ENCODE measurements around the gene RASAL1.
A peak's percentile ranks its signal among the peaks of the same experiment; 100 is the strongest.

RASAL1 gene, protein sequence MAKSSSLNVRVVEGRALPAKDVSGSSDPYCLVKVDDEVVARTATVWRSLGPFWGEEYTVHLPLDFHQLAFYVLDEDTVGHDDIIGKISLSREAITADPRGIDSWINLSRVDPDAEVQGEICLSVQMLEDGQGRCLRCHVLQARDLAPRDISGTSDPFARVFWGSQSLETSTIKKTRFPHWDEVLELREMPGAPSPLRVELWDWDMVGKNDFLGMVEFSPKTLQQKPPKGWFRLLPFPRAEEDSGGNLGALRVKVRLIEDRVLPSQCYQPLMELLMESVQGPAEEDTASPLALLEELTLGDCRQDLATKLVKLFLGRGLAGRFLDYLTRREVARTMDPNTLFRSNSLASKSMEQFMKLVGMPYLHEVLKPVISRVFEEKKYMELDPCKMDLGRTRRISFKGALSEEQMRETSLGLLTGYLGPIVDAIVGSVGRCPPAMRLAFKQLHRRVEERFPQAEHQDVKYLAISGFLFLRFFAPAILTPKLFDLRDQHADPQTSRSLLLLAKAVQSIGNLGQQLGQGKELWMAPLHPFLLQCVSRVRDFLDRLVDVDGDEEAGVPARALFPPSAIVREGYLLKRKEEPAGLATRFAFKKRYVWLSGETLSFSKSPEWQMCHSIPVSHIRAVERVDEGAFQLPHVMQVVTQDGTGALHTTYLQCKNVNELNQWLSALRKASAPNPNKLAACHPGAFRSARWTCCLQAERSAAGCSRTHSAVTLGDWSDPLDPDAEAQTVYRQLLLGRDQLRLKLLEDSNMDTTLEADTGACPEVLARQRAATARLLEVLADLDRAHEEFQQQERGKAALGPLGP

DNA sequence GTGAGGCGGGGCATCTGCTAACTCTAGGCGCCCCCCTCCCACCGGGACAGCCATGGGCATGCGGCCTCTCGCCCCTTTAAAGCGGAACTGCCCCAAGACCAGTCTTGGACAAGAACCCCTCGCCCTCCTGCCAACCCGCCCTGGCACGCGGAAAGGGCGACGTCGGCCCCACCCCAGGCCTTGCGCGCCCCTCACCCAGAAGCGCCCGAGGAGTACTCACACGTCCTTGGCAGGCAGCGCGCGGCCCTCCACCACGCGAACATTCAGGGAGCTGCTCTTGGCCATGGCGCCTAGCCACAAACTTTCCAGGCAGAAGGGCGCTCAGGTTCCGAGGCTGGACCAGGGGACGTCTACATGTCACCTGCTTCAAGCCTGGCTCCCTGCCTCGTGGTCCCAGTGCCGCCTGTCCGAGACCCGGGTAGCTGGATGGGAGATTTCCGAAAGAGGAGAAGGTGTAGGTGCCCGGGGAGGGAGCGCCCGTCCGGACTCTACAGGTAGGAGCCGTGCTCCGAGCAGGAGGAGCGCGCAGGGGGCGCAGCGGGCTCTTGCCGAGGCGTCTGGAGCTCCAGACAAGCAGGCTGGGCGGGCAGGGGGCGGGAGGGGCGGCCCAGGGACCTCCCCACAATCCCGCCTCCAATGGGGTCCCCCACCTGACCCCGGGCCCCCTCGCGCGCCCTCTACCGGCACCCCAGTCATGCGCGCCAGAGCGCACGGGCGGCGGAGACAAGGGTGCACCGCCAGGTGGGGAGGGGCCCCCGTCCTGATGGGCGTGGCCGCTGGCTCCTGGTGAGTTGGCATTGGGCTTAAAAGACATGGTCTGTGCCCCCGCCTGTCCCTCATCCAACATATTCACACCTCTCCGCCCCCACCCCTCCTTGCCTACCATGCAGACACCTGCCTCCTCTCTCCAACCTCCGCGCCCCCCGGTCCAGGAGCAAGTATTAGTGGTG, at the start of gene RASAL1:
TSS of gene RASAL1 (minus strand) at position 584 of the 950 bp plus-strand sequence. CDS start at position 285, 299 bp downstream.
- DNase-seq, result peak; percentile 90

DNA sequence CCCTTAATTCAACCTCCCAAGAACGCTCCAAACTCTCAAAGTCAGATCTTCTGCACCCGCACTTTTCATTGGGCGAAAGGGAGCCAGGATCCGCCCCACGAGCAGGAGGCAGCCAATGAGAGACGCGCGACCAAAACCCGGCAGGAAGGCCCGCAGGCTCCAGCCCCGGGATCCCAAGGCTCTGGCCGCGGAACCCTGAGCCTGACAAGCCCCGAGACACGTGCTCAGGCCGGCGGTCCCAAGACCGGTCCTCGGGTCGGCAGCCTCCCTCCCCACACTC, 49.3 kb upstream of the RASAL1 start:
- peak; percentile 90 for DNase-seq

DNA sequence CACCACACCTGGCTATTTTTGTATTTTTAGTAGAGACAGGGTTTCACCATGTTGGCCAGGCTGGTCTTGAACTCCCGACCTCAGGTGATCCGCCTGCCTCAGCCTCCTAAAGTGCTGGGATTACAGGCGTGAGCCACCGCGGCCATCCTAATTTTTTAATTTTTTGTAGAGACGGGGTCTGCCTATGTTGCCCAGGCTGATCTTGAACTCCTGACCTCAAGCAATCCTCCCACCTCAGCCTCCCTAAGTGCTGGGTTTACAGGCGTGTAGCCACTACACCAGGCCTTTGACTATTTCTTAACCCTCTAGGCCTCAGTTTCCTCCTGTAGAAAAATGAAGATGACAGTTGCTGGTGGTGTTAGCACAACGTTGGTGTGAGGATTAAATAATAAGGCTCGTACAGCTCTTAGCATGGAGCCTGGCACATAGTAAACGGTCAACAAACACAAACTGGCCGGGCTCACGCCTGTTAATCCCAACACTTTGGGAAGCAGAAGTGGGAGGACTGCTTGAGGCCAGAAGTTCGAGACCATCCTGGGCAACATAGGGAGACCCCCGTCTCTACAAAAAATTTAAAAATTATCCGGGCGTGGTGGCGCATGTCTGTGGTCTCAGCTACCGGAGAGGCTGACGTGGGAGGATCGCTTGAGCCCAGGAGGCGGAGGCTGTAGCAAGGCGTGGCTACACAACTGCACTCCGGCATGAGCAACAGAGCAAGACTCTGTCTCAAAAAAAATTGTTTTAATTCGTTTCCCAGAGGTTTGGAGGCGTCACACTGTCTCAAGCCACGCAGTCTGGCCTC, 48.7 kb upstream of the RASAL1 start:
- no peak for DNase-seq

DNA sequence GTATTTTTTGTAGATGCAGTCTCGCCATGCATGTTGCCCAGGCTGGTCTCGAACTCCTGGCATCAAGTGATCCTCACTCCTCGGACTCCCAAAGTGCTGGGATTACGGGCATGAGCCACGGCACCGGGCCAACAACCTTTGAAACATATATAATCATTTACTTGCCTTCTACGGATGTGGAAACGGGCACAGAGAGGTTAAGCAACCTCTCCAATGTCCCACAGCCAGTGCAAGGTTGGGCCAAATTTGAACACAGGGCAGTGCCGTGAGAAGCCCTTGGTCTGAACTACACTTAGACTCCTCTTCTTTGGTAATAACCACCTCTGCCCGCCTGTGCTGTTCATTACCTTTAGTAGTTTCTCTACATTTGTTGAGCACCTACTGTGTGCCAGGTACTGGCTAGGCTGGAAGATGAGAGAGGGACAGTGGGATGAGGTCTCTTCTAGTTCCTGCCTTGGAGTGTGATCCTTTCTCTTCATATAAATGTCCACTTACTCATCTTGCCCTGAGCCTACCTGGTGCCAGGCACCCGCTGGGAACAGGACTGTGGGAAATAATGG, 47.5 kb upstream of the RASAL1 start:
- DNase-seq, result no peak

DNA sequence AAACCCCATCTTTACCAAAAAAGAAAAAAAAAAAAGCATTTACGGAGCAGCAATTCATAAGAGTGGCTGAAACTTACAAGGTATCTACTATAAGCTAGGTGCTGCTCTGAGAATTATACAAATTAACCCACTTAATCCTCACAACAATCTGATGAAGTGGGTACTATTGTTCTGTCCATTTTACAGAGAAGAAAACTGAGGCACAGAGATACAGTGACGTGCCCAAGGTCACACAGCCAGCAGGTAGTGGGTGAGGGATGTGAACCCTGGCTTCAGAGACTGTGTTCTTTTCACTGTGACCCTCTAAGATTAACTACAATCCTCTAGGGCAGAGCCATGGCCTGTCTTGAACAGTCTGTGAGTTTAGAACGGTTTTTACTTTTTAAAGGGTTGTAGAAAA, 46.4 kb upstream of the RASAL1 start:
- no peak for DNase-seq

DNA sequence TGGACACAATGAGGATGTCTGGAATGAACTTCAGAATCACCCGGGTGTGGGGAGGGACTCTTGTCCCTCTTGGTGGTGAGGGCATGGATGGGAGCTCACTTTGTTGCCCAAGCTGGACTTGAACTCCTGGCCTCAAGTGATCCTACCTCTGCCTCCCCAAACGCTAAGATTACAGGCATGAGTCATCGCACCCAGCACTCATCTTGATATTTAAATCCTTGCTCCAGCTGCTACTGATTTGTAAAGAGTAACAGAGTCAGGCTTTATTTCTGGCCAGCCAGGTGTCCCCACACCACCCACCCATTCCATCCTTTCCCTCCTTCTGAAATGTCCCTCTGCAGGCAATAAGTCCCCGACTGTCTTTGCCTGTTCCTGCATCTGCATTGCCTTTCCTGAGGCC, 44.8 kb upstream of the RASAL1 start:
- DNase-seq, result no peak

DNA sequence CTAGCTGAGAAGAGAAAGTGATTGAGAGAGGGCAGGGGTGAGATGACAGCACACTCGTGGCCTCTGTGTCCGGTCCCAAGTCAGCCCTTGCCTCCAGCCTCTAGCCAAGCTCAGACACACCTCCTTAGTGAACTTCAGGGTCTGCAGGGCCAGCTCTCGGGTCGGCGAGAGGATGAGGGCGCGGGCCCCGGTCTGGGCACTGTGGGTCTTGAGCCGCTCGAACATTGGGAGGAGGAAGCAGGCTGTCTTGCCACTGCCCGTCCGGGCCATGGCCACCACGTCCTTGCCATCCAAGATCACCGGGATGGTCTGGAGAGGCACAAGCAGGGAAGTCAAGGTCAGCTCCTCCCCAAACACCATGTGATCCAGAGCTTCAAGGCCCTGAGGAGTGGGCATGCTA, 43.5 kb upstream of the RASAL1 start:
- no peak for DNase-seq

DNA sequence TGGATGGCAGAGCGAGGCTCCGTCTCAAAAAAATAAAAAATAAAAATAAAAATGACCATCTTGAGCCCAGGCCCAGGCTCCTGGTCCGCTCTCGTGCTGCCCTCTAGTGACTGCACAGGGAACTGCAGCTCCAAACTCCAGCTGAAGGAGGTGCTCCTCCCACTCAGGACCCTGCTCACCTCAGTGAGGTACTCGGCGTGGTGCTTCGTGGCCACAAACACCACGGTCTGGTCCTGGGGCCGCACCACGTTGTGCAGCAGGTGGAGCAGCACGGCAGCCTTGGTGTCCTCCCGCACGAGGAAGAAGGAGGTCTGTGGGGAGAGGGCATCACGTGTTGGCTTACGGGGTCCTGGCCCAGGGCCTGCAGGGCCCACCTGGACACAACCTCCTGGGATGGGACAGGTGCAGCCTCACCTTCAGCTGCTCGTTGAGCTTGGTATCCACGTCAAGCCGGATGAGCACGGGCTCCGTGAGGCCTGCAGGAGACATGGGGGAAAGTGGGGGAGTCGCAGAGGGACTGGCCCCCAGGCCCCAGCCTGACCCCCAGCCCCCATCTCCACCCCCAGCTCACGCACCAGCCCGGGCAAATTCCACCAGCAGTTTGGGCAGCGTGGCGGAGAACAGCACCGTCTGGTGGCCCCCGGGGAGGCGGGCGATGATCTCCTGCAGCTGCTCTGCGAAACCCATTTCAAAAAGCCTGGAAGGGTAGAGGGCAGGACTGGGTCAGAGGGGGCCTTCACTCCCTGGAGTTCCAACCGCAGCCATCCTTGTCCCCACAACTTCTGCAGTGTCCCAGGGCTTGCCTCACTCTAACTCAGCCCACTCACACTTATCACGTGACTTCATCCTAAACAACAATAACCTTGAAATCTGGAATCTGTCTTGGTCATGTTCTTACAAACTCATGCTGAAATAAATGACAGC, 39.2 kb upstream of the RASAL1 start:
- DNase-seq, result peak; percentile 81

DNA sequence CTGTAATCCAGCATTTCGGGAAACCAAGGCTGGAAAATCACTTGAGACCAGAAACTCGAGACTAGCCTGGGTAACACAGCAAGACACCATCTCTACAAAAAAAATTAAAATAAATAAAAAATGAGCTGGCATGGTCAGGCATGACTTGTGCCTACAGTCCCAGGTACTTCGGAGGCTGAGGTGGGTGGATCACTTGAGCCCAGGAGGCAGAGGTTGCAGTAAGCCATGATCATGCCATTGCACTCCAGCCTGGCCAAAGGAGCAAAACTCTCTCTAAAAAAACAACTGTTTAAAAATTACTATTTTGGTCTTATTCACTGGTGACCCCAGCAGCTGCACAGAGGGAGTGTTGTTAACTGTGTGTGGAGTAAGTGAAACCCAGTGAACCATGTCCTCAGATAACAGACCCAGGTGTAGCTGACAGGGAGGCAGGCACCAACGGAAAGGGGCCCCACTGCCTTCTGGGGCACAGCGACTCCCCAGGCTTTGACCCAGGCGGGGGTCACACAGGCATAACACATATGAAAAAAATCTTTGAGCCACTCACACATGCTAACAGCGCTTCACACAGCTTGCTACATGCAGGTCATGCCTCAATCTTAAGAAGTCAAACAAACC, 37.6 kb upstream of the RASAL1 start:
- no peak for DNase-seq

DNA sequence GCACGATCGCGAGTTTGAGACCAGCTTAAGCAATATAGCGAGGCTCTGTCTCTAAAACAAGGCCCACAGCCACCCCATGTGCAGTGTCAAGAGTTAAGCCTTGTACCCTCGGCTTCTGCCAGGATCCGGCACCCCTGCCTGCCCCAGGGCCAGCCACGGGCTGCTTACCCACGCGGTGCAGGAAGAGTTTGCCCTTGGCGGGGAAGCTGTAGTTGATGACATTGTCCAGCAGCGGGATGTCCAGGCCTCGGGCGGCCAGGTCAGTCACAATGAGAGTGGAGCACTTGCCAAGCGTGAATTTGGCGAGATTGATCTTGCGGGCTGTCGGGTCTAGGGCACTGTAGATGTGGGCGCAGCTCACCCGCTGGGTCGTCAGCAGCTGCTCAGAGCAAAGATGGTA, 36.6 kb upstream of the RASAL1 start:
- DNase-seq, result no peak

DNA sequence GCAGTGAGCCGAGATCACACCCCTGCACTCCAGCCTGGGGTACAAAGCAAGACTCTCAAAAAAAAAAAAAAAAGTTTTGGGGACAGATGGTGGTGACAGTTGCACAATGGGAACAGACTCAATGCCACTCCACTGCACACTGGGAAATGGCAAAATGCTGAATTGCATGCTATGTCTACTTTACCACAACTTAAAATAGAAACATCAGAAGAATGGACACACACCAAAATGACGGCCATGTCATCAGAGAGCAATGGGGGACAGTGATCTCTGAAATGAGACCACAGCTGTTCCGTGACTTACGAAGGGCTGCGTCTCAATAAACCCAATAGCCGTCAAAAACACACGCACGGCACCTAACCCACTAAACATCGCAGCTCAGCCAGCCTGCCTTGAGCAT, 36.0 kb upstream of the RASAL1 start:
- no peak for DNase-seq

DNA sequence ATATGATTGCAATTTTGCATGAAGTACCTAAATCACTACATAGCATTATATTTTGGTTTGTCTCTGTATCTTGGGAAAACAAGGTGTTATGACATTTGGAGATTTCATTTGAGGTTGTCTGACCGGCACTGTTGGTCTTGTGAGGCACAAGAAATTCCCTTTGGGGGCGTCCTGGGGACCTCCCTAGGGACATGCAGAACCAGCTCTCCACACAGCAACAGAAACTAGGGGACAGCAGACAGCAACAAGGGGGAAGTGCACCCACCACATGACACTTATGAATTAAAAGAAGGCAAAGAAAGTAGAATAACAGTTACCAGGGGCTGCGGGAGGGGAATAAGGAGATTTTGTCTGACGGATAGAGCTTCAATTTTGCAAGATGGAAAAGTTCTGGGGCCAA, 35.4 kb upstream of the RASAL1 start:
- no peak for DNase-seq

DNA sequence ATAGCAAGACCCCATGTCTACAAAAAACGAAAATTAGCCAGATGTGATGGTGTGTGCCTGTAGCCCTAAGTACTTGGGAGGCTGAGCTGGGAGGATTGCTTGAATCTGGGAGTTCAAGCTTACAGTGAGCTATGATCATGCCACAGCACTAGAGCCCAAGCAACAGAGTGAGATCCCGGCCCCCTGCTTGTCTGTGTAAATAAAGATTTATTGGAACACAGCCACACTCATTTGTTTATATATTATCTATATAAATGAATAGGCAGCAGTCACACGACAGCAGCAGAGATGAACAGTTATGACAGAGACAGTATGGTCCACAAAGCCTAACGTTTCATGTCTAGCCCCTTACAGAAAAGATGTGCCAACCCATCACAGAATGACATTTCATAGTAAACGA, 34.9 kb upstream of the RASAL1 start:
- DNase-seq, result no peak

DNA sequence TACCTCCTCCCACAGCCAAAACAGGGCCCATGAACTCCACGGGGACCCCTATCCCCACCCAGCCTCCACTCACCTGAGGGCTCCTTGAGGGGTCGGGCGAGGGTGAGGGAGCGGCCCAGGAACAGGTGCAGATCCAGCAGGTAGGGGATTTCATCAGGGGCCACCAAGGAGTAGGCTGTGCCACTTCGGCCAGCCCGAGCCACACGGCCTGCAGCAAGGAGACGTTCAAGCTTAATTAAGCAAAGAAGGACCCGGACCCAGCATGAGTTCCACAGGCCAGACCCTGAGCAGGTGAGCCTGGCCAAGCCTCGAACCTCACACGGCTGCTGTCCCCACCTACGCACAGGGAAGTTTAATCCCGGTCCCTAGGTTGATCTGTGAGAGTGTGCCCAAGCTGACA, 34.1 kb upstream of the RASAL1 start:
- no peak for DNase-seq

DNA sequence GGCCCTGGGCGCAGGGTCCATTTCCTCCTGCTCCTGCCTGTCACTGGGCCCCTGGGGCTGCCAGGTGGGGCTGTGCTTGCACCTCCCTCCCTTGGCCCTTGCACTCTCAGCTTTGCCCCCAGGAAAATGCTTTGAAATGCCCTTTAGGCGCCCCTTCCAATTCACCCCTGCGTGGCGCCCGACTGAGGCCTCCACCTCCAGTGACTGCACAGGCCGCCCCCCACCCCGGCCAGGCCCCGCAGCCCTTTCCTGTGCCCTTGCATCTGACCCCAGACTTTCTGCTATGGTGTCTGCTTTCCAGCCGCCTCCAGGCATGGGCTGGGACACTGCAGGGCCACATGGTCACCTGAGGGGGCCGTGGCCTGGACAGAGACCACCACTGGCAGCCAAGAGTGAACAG, 32.3 kb upstream of the RASAL1 start:
- no peak for DNase-seq

DNA sequence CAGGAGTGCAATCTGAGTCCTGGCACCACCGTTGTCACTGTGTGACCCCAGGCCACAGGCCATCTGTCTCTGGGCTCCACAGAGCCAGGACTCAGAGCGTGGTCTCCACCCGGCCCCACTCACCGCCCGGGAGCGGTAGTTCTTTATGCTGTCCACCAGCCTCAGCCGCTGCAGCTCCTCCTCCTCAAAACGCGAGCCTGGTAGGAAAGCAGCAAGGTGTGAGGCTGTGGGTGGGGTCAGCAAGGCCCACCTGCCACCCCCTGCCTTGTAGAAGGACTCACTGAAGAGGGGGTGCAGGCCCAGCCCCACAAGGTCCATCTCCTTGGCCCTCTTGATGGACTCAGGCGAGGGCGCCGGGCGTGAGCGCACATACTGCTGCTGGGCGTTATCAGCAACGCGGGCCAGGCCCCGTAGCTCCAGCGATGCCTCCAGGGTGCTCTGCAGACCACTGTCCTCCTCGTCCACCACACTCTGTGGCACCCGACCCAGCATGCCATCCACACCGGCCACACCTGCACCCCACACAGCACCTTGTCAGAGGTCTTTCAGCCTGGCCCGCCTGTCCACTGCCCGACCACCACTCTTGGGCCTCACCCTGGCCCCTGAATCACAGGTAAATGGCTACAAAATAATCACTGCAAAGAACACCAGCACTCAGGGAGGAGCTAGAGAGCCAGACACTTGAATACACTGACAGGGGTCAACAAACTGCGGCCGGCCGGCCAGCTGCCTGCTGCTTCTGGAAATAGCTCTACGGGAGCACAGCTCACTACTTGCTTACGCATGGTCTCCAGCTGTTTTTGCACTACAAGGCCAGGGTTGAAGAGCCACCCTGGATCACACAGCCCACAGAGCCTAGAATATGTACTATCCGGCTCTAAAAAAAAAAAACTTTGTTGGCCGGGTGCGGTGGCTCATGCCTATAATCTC, 30.2 kb upstream of the RASAL1 start:
- DNase-seq, result no peak

DNA sequence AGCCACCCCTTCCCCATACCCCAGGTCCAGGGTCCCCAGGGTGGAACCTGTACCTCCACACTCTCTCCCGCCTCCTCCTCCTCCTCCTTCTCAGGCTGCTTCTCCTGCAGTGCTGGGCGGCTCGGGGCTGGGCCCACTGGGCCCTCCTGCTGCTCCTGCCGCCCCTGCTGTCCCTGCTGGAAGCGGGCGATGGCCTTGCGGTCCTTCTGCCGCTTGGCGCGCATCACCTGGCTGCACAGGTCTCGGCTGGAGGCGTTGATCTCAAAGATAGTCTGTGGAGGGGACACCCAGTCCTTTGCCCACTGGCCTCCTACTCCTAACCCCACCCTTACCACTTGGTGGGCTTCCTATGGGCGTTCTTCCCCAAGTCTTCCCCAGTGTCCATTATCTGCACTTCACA, 28.5 kb upstream of the RASAL1 start:
- DNase-seq, result no peak

DNA sequence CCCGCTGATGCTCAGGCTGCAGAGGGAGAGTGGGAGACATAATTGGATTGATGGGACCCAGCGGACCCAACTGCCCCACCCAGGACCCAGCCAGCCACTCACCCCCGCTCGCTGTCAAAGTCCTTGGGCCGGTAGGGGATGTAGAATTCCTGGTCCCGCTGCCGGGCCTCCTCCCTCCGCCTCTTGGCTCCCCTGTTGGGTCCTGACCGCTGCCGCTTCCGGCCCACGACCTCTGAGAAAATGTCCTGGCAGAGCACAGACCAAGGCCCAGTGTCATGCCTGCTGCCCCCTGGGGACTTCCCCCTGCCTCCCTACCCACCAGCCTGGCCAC, 27.4 kb upstream of the RASAL1 start:
- DNase-seq, result no peak
